GM18526 (cell line): ENCODE results near the gene TBXA2R.

Experiments
- POLR2A ChIP-seq: IDR thresholded peaks from 3 replicates; pipeline ENCODE4 v1.6.1; 2011; ENCODE audit not compliant: insufficient read length; ENCODE audit errors: extremely low read depth

TBXA2R gene

GRCh38 chr19:3606174-3606689 lies 443 bp downstream of the TBXA2R start:
- no peak for TF ChIP-seq POLR2A

DNA sequence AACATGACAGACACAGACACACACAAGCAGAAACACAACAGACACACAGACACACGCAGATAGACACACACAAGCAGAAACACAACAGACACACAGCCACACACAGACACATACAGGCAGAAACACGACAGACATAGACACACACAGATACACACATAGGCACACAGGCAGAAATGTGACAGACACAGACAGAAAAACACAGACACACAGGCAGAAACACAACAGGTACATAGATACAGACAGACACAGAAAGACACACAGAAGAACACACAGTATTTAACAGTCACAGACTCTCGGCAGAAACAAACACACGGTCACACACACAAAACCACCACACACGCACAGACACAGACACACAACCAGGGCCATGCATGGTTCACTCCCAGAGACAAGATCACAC lies 905 bp downstream of the TBXA2R start:
- no peak for TF ChIP-seq POLR2A

DNA sequence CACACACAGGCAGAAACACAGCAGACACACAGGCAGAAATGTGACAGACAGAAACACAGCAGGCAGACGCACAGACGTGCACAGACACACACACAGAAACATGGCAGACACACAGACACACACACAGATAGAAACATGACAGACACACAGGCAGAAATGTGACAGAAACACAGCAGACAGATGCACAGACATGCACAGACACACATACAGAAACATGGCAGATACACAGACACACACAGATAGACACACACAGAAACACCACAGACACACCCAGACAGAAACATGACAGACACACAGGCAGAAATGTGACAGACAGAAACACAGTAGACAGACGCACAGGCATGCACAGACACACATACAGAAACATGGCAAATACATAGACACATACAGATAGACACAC lies 1.3 kb downstream of the TBXA2R start:
- TF ChIP-seq POLR2A: no peak

- TF ChIP-seq POLR2A: no peak
These were observed 1.7 kb downstream of the TBXA2R start for GRCh38 chr19:3604987-3605343.

GRCh38 chr19:3604227-3604986 lies 2.3 kb downstream of the TBXA2R start:
- TF ChIP-seq POLR2A: no peak

GRCh38 chr19:3603121-3603811 lies 3.4 kb downstream of the TBXA2R start:
- no peak for TF ChIP-seq POLR2A

DNA sequence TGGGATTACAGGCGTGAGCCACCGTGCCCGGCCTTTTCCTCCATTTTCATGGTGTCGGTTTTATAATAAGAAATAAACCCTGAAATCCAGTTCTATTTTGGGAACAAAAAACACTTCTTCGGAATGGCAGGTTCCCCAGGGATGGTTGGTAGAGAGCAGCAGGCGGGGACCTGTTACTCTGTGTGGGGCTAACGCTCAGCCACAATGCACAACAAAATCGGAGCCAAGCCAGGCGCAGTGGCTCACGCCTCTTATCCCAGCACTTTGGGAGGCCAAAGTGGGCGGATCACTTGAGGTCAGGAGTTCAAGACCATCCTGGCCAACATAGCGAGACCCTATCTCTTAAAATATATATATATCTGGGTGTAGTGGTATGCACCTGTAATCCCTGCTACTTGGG lies 5.7 kb downstream of the TBXA2R start:
- no peak for TF ChIP-seq POLR2A

GRCh38 chr19:3599776-3600187 lies 6.9 kb downstream of the TBXA2R start:
- TF ChIP-seq POLR2A: no peak

GRCh38 chr19:3595521-3596061 lies 11.1 kb downstream of the TBXA2R start:
- TF ChIP-seq POLR2A: no peak

DNA sequence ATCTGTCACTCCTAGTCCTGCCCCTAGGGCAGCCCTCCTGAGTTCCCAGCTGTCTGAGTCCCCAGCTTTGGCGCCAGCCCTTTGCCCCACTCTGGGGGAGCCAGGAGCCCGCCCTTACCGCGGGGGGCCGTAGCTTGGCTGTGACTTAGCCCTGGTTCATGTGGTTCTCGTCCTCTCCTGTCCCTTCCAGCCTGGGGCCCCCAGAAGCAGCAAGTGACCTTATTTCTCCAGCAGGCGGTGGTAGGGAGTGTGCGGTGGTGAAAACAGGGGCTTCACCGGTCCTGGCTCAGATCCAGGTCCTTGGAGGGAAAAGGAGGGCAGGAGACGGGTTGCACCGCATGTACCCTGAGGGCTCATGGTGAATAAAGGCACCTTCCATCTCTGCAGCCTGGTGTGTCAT lies 13.5 kb downstream of the TBXA2R start:
- no peak for TF ChIP-seq POLR2A

DNA sequence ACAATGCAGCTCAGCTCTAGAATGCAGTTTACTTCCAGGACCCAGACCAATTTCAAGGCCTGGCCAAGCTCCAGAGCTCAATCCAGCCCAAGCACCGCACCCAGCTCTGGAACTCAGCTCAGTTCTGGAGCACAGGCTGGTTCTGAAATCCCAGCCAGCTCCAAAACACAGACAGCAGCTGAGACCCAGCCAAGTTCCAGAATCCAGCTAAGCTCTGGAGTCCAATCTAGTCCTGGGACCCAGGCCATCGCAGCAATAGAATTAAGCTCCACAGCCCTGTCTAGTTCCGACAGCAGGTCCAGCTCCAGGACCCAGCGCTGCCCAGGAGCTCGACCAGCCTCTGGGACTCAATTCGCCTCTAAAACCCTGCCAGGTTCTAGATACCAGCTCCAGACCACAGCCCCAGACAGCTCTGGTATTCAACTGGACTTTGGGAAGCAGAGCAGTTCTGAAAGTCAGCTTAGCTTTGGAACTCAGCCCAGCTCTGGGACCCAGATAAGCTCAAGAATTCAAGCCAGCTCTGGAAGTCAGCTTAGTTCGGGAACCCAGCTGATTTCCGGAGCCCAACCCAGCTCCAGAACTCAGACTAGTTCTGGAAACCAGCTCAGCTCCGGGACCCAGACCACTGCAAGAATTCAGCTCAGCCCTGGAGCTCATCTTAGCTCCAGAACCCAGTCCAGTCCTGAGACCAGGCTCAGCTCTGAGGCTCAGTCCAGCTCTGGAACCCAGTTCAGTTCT lies 14.6 kb downstream of the TBXA2R start:
- no peak for TF ChIP-seq POLR2A

DNA sequence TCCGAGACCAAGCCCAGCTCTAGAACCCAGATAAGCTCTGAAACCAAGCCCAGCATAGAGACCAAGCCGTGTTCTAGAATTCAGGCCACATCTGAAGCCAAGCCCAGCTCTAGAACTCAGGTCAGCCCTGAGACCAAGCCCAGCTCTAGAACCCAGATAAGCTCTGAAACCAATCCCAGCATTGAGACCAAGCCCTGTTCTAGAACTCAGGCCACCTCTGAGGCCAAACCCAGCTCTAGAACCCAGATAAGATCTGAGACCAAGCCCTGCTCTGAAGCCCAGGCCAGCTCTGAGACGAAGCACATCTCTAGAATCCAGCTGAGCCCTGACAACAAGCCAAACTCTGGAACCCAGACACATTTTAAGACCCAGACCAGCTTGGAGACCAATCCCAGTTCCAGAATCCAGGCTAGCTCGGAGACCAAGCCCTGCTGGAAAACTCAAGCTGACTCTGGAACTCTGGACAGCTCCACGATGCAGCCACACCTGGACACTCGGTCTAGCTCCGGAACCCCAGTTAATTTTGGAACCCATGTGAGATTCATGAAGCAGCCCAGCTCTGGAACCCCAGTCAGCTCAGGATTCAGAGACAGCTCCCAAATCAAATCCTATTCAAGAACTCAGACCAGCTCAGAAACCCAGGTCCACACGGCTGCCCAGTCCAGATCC lies 15.6 kb downstream of the TBXA2R start:
- no peak for TF ChIP-seq POLR2A

GRCh38 chr19:3589949-3590348 lies 16.7 kb downstream of the TBXA2R start:
- no peak for TF ChIP-seq POLR2A

- no peak for TF ChIP-seq POLR2A
These were observed 17.2 kb downstream of the TBXA2R start for GRCh38 chr19:3589439-3589838.
